GM21381 (cell line): ENCODE data around the gene CDK15.

ENCODE experiments used
- ATAC-seq: cut with Tn5 transposase; IDR thresholded peaks from one replicate; pipeline ENCODE4 v1.9.1; 2021; ENCODE audit warnings: mild to moderate bottlenecking, moderate library complexity; ENCODE audit not compliant: unreplicated experiment

CDK15 gene

GRCh38 chr2:201859949-201860348 is 53.6 kb downstream of the CDK15 start:
- ATAC-seq = no peak

- peak; percentile 88 for ATAC-seq
These were observed 54.3 kb downstream of the CDK15 start for GRCh38 chr2:201860636-201861066.

- no peak for ATAC-seq
These were observed 56.5 kb downstream of the CDK15 start for GRCh38 chr2:201862843-201863242.

- ATAC-seq = no peak
These were observed 60.5 kb downstream of the CDK15 start for GRCh38 chr2:201866643-201867473.

- no peak for ATAC-seq
These were observed 65.1 kb downstream of the CDK15 start for GRCh38 chr2:201871471-201871870.

GRCh38 chr2:201872591-201872990 is 66.3 kb downstream of the CDK15 start:
- ATAC-seq = no peak

- ATAC-seq = no peak
These were observed 73.7 kb downstream of the CDK15 start for GRCh38 chr2:201879996-201880395.

- no peak for ATAC-seq
These were observed 74.2 kb downstream of the CDK15 start for GRCh38 chr2:201880579-201880978.

- ATAC-seq = no peak
These were observed 74.8 kb downstream of the CDK15 start for GRCh38 chr2:201880993-201881611.

- ATAC-seq = no peak
These were observed 75.4 kb downstream of the CDK15 start for GRCh38 chr2:201881741-201882140.

- ATAC-seq = peak; percentile 52
These were observed 76.2 kb downstream of the CDK15 start for GRCh38 chr2:201882353-201883090.

GRCh38 chr2:201883606-201884369 is 77.5 kb downstream of the CDK15 start:
- ATAC-seq = no peak

GRCh38 chr2:201886504-201886903 is 80.2 kb downstream of the CDK15 start:
- no peak for ATAC-seq

- no peak for ATAC-seq
These were observed 81.6 kb downstream of the CDK15 start for GRCh38 chr2:201887773-201888425.

GRCh38 chr2:201888426-201888800 is 82.1 kb downstream of the CDK15 start:
- no peak for ATAC-seq

GRCh38 chr2:201890453-201890852 is 84.1 kb downstream of the CDK15 start:
- ATAC-seq = no peak

GRCh38 chr2:201891676-201892075 is 85.3 kb downstream of the CDK15 start:
- no peak for ATAC-seq

- no peak for ATAC-seq
These were observed 86.2 kb downstream of the CDK15 start for GRCh38 chr2:201892516-201892915.

GRCh38 chr2:201900362-201900761 is 94.0 kb downstream of the CDK15 start:
- ATAC-seq = no peak

- ATAC-seq = no peak
These were observed 95.4 kb downstream of the CDK15 start for GRCh38 chr2:201901786-201902185.
